ENCODE results near the gene GRIK2.

- no peak for TF ChIP-seq CTCF (IDR thresholded peaks at IDR 0.05; ENCODE audit: extremely low read depth in 1 of 2, insufficient read depth in 1 of 2, low read depth in 1 of 2, low read length in 2 of 2)
- no peak for TF ChIP-seq FOS (IDR thresholded peaks at IDR 0.05; ENCODE audit: borderline replicate concordance, insufficient read depth, low read length)
- TF ChIP-seq GATA2 (IDR thresholded peaks at IDR 0.05; ENCODE audit: insufficient read depth, insufficient read length, low read depth, low read length), result no peak
- TF ChIP-seq POLR2A (IDR thresholded peaks at IDR 0.05; ENCODE audit: low read depth, low read length), result no peak
Measured at GRCh38 chr6:101887532-101887931, 494.0 kb downstream of the GRIK2 start.

Data from endothelial cell of umbilical vein (primary cell).